ENCODE data around the gene DCAKD. TPM values are rescaled to one million over a fixed set of nuclear protein-coding genes. Genes with fewer than 3 reads are reported as not detected.
A peak's percentile ranks its signal among the peaks of the same experiment; 100 is the strongest.

Gene DCAKD
- total RNA-seq, 1 experiment from 2014 or later = 48.3 TPM

GRCh38 chr17:45034599-45034998 lies 16.8 kb downstream of the DCAKD start:
- no peak overlapping the region for H2AK5ac ChIP-seq (ENCODE audit: insufficient read length, low read length)
- H3K4ac ChIP-seq (ENCODE audit: low read depth, low read length) = no peak overlapping the region
- H2BK120ac ChIP-seq (ENCODE audit: low read depth, low read length, poor library complexity, severe bottlenecking) = no peak overlapping the region
- no peak overlapping the region for H3K23ac ChIP-seq (ENCODE audit: insufficient read length, low read depth, low read length)
- no peak for DNase-seq
- peaks cover 5 to 8% of the 10 kb centered on the region in 2 experiments; a peak in 2 of 4 replicates for H3K4me1 Mint-ChIP-seq
- H3K27ac Mint-ChIP-seq = 0 out of 7 replicates have a peak overlapping the region, but pooled peaks of 2 of the 3 experiments have one; percentile 8 to 49
- no peak overlapping the region; the same call in 1 of the 2 replicates for H3K14ac ChIP-seq (ENCODE audit: insufficient read depth, low read length)
- H3K4me2 ChIP-seq (ENCODE audit: insufficient read depth, insufficient read length, low read length) = no peak overlapping the region
- H3K27me3 Mint-ChIP-seq (ENCODE audit: low read depth) = no peaks in the 10 kb centered on the region
- H3K79me2 ChIP-seq (ENCODE audit: insufficient read depth, low read length) = no peaks in the 10 kb centered on the region; the same call in 1 of the 2 replicates
- peaks cover 2% of the 10 kb centered on the region for H3K23me2 ChIP-seq (ENCODE audit: insufficient read length, low read depth, low read length, poor library complexity, severe bottlenecking)
- no peak overlapping the region for H4K5ac ChIP-seq (ENCODE audit: insufficient read length, low read depth, low read length)
- H3K9ac ChIP-seq (ENCODE audit: extremely low read depth, insufficient read length, low read length) = no peak overlapping the region
- no peak overlapping the region for H2BK15ac ChIP-seq (ENCODE audit: low read depth, low read length)
- H3K27me3 ChIP-seq (ENCODE audit: insufficient read depth, low read length) = no peaks in the 10 kb centered on the region
- H3T11ph ChIP-seq (ENCODE audit: low read length) = no peak overlapping the region
- no peak overlapping the region for H3K27ac ChIP-seq (ENCODE audit: insufficient read length, low read depth, low read length)
- H4K91ac ChIP-seq (ENCODE audit: insufficient read length, low read depth, low read length) = no peak overlapping the region
- H3K9me3 ChIP-seq (ENCODE audit: control insufficient read depth, low read depth, low read length) = no peaks in the 10 kb centered on the region
- no peak overlapping the region for H4K8ac ChIP-seq (replicated peaks; ENCODE audit: insufficient read length, low read depth, low read length)
- no peak overlapping the region; a peak in 1 of 5 replicates for H3K4me3 Mint-ChIP-seq
- H3K79me1 ChIP-seq (ENCODE audit: insufficient read depth, low read depth, low read length, poor library complexity, severe bottlenecking) = peaks cover 5% of the 10 kb centered on the region
- H3K4me1 ChIP-seq (ENCODE audit: insufficient read depth, low read length) = no peaks in the 10 kb centered on the region
- H2BK5ac ChIP-seq (ENCODE audit: insufficient read length, low read length) = no peak overlapping the region
- no peaks in the 10 kb centered on the region for H4K20me1 ChIP-seq (ENCODE audit: control insufficient read depth, insufficient read depth, insufficient read length)
- H3K18ac ChIP-seq (ENCODE audit: insufficient read length, low read depth, low read length) = no peak overlapping the region
- H2AFZ ChIP-seq (ENCODE audit: low read length) = no peak overlapping the region
- H2BK12ac ChIP-seq (ENCODE audit: insufficient read length, low read depth, low read length) = no peak overlapping the region
- H3K56ac ChIP-seq (ENCODE audit: insufficient read length, low read depth, low read length) = no peak overlapping the region
- WGBS (ENCODE audit: extremely low coverage, insufficient read length, low lambda C conversion rate) = no CpG with 5 or more reads among the region's 14 CpGs
- H3K36me3 Mint-ChIP-seq (ENCODE audit: insufficient read depth in 1 of 3, low read depth in 3 of 3) = peaks cover 21 to 49% (median 45%) of the 10 kb centered on the region in 3 experiments
- no peak overlapping the region for H2BK20ac ChIP-seq (ENCODE audit: low read depth, low read length, poor library complexity, severe bottlenecking)
- TF ChIP-seq CTCF (conservative IDR thresholded peaks at IDR 0.05) = no peak
- H3K9me3 Mint-ChIP-seq = no peaks in the 10 kb centered on the region

Data from H9 (cell line).